Heart right ventricle (tissue), 16 donors: Measurements from ENCODE around the gene ENTPD1. TPM values are rescaled to one million over a fixed set of nuclear protein-coding genes. Genes with fewer than 3 reads are reported as not detected.

Experiments used
- ATAC-seq, 8 donors: fragments of 200-7000 bp; cut with Tn5 transposase; one replicate each; pipeline ENCODE4 v1.9.1; 2020; ENCODE audit warnings: mild to moderate bottlenecking in 8 of 8, moderate library complexity in 8 of 8, moderate number of reproducible peaks in 1 of 8
- DNase-seq, 2 donors: peaks; one replicate each; pipeline ENCODE4 v3.0.0-alpha.2; 2020
- H3K27ac ChIP-seq, 10 donors: fragments of 200-600 bp; sonication (generic) in 2 of 10; one replicate each; pipeline versions ENCODE4 v1.5.0 to v1.8.0; 2020 to 2022; ENCODE audit warnings: mild to moderate bottlenecking in 3 of 10
- H3K27me3 ChIP-seq, 7 donors: fragments of 200-600 bp; one replicate each; pipeline ENCODE4 v1.8.0; 2021 to 2022; ENCODE audit warnings: mild to moderate bottlenecking in 2 of 7
- H3K36me3 ChIP-seq, 9 donors: fragments of 200-600 bp; sonication (generic) in 1 of 9; one replicate each; pipeline versions ENCODE4 v1.5.0 to v1.8.0; 2020 to 2022; ENCODE audit warnings: mild to moderate bottlenecking in 2 of 9
- H3K4me1 ChIP-seq, 9 donors: fragments of 200-600 bp; sonication (generic) in 1 of 9; one replicate each; pipeline versions ENCODE4 v1.5.0 to v1.8.0; 2020 to 2022; ENCODE audit warnings: mild to moderate bottlenecking in 4 of 9
- H3K4me3 ChIP-seq, 10 donors: fragments of 200-600 bp; sonication (generic) in 2 of 10; one replicate each; pipeline versions ENCODE4 v1.5.0 to v1.8.0; 2020 to 2022; ENCODE audit warnings: mild to moderate bottlenecking in 7 of 10, moderate library complexity in 2 of 10
- H3K9me3 ChIP-seq, 11 donors: fragments of 200-600 bp in 10 of 11; sonication (generic) in 2 of 11; one replicate each; pipeline versions ENCODE4 v1.5.0 to v1.8.0; 2013 to 2022; ENCODE audit warnings: mild to moderate bottlenecking in 2 of 11, control low read depth in 1 of 11, moderate library complexity in 1 of 11
- WGBS, 2 donors: extraction: QIAGEN DNeasy Blood & Tissue Kit; methylation state at CpG; one replicate each; pipeline ENCODE4 v1.1.7; 2013; ENCODE audit warnings: inconsistent platforms in 1 of 2; 5-methylcytosine and 5-hydroxymethylcytosine counted together
- intact Hi-C, 10 donors: fragments of 100-400 bp; cut with DNase I; formaldehyde crosslinking; loops; one replicate each; pipeline versions ENCODE4 v1.11.1 to v1.14.2; 2022
- polyA plus RNA-seq, 2 donors: library from polyadenylated mRNA; stranded (reverse); fragments of 200-250 nt; gene quantifications; one replicate each; pipeline ENCODE4 v1.2.3, GENCODE V29; 2013
- total RNA-seq, 10 donors: library from RNA; stranded (reverse); fragmentation: NEBNext Ultra II Directional in 3 of 10; extraction: Animal tissue kit (Norgen Biotek cat#: 25700) in 3 of 10; gene quantifications; one replicate each; pipeline versions ENCODE4 v1.2.1 to v1.2.4, GENCODE V29; 2021 to 2023
- TF ChIP-seq, protein P1 (sequence below), 9 donors: fragments of 200-600 bp; sonication (generic) in 2 of 9; IDR thresholded peaks; one replicate each; pipeline versions ENCODE4 v1.5.0 to v1.8.0; 2021 to 2022; ENCODE audit warnings: antibody characterized with exemption in 9 of 9, mild to moderate bottlenecking in 5 of 9, moderate library complexity in 1 of 9
- donor health status: Arrhythmogenic right ventricular cardiomyopathy.
- donor health status: ischemic (EF 13 %, LVEDD 7.1; RV severe dilation, severe dysfunction).
- donor health status: healthy with polysubstance abuse.
- donor health status: DM: no; HTN: yes; CAD: no.
- donor health status: DM: no; HTN: no; CAD: no.
- donor health status: ischemic (EF 25% LVEDD 6.9; RV normal size, moderate dysfunction).
- donor health status: ischemic (EF 25% LVEDD 5.7; RV mildly dilated, moderate dysfunction).
- donor health status: healthy.
- donor health status: DM: yes; HTN: yes; CAD: no.
- donor health status: Ischemic cardiomyopathy.
- donor health status: ischemic (EF 35%, LVEDD 5.7; RV mildly dilated, moderate dysfunction).
- donor health status: nonischemic (EF 11% LVEDD 7.7; RV severe dilation, severe dysfunction).
- donor health status: DM: yes; HTN: yes; CAD: no.
- donor health status: PGD.
- donor health status: ischemic (EF 29% LVEDD 5.4; RV normal size, mild dysfunction).
- donor health status: nonischemic (EF 23%, LVEDD 6.1; RV moderate dilation, normal function).

The ENTPD1 gene
- total and polyA plus RNA-seq, 12 donors: 4.2 to 13.0 (median 9.1) TPM

DNA sequence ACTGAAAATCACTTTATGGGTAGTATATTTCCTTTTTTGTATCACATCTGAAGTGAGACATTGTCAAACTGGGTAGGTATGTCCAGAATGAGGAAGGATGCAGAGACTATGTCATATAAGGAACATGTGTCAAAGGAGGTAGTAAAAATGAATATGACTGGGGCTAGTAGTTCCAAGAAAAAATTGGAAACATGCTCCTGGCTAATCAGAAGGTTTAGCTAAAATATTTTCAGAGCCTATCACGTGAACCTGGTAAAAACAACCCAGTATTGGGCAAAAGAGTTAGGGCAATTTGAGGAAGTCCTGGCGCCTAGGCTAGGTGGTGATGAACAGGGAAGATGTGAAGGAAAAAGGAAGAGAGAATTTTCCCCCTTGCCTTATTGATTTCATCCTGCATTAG, 26.4 kb downstream of the ENTPD1 start:
- no peak for DNase-seq
- H3K27ac ChIP-seq: peak overlapping the region in 1 of 10 donors; percentile 17
- peaks cover 0 to 3% (median 0%) of the 10 kb centered on the region in 7 donors for H3K27me3 ChIP-seq
- TF ChIP-seq, protein P1, sequence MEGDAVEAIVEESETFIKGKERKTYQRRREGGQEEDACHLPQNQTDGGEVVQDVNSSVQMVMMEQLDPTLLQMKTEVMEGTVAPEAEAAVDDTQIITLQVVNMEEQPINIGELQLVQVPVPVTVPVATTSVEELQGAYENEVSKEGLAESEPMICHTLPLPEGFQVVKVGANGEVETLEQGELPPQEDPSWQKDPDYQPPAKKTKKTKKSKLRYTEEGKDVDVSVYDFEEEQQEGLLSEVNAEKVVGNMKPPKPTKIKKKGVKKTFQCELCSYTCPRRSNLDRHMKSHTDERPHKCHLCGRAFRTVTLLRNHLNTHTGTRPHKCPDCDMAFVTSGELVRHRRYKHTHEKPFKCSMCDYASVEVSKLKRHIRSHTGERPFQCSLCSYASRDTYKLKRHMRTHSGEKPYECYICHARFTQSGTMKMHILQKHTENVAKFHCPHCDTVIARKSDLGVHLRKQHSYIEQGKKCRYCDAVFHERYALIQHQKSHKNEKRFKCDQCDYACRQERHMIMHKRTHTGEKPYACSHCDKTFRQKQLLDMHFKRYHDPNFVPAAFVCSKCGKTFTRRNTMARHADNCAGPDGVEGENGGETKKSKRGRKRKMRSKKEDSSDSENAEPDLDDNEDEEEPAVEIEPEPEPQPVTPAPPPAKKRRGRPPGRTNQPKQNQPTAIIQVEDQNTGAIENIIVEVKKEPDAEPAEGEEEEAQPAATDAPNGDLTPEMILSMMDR (IDR thresholded peaks at IDR 0.05): no peak
- no peak overlapping the region for H3K4me3 ChIP-seq
- peaks cover 0 to 37% (median 0%) of the 10 kb centered on the region in 9 donors for H3K4me1 ChIP-seq
- intact Hi-C loops: no loop called here
- WGBS, 2 donors: 67 to 80% methylated on average over 2 of the region's 2 CpGs
- H3K36me3 ChIP-seq: peaks cover 0 to 6% (median 0%) of the 10 kb centered on the region in 9 donors
- no peak for ATAC-seq
- H3K9me3 ChIP-seq: peaks cover 0 to 8% (median 0%) of the 10 kb centered on the region in 11 donors

DNA sequence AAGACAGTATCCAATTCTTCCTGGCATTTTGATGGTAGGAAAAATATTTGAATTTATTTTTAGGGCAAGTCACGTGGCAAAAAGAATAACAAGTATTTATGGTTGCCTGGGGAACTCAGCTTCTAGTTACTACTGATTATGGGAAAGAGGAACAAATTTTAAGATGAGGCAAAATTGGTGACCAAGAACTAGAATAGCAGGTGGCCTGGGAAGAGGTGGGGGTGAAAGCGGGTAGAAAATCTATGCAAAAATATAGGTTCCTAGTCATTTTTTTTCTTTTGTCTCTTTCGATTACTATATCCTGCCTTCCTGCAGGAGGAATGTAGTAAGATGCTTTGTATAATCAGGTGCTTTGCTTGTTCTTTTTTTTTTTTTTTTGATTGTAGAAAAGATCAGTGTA, 27.8 kb downstream of the ENTPD1 start:
- intact Hi-C loops: no loop called here
- WGBS, 2 donors: 65 to 75% methylated on average over 3 of the region's 3 CpGs
- Histone ChIP-seq H3K27me3 (no peaks in the 10 kb centered on the region), H3K4me1 (peaks cover 0 to 43% (median 0%) of the 10 kb centered on the region in 9 donors), H3K36me3 (no peaks in the 10 kb centered on the region), H3K9me3 (no peaks in the 10 kb centered on the region), H3K27ac (peak overlapping the region in 1 of 10 donors; percentile 20), H3K4me3 (no peak overlapping the region)
- DNase-seq (no peak), ATAC-seq (no peak)
- TF ChIP-seq, protein P1 (IDR thresholded peaks at IDR 0.05): no peak

DNA sequence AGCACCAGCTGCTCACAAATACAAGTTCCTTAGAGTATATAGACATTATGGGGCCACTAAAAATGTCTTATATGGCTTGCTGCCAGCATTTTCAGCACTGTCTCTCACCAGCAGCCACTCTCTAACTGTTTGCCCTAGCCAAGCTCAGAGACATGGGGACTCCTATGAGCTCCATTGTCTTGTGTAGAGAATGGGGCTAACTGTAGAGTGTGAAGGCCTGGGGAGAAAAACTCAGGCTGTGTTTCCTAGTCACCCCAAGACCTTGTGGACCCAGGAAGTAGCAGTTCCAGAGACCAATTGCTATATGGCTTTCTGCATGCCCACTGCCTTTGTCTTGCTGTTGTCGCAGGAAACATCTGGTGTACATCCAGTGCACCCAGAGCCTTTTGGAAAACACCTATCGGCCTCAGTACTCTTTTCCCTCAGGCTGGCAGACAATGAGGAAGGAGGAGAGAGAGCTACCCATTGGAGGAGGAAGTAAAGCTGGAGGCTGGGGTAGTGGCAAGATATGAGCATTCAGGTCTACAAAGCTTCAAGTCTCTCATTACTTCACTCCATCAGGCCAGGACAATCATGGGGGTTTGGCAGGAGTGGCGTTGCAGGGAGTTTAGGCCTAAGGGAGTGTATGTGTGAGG, 28.4 kb downstream of the ENTPD1 start:
- Histone ChIP-seq H3K36me3 (no peaks in the 10 kb centered on the region), H3K27me3 (no peaks in the 10 kb centered on the region), H3K27ac (peak overlapping the region in 2 of 10 donors; percentile 20 to 54), H3K4me3 (no peak overlapping the region), H3K4me1 (peaks cover 0 to 50% (median 0%) of the 10 kb centered on the region in 9 donors), H3K9me3 (no peaks in the 10 kb centered on the region)
- DNase-seq (no peak), ATAC-seq (peak in 2 of 8 donors; percentile 37 to 38)
- 88 to 89% methylated on average over 3 of the region's 3 CpGs for WGBS, 2 donors
- intact Hi-C loops: no loop called here
- TF ChIP-seq, protein P1 (IDR thresholded peaks at IDR 0.05): no peak

DNA sequence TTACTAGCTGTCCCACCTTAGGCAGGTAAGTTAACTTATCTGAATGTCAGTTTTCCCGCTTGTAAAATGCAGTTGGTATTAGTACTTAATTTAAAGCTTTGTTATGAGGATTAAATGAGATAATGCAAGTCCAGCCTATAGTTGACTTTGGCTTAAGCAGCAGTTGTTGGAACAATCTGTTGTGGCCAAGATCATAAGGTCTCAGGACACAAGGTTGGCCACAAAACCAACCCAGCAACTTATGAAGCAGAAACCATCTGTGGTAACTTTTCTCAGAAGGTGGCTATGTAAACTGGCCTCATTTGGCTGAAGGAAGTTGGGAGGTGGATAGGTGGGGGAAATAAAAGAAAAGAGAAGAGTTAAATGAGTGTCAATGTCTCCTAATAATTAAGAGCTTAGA, 29.4 kb downstream of the ENTPD1 start:
- intact Hi-C loops: no loop called here
- Histone ChIP-seq H3K27me3 (no peaks in the 10 kb centered on the region), H3K9me3 (no peaks in the 10 kb centered on the region), H3K4me1 (peaks cover 0 to 57% (median 0%) of the 10 kb centered on the region in 9 donors), H3K27ac (no peak overlapping the region), H3K36me3 (no peaks in the 10 kb centered on the region), H3K4me3 (no peak overlapping the region)
- ATAC-seq: no peak
- 95 to 97% methylated on average over 1 of the region's 1 CpG for WGBS, 2 donors
- TF ChIP-seq, protein P1 (IDR thresholded peaks at IDR 0.05): no peak
- no peak for DNase-seq
